Ramos (cell line): ENCODE data around the gene C2.

Experiments
- in situ Hi-C: fragments of 300-500 bp; cut with MboI; formaldehyde crosslinking; loops from one replicate; pipeline ENCODE4 v1.14.3; 2022; ENCODE audit warnings: low sequenced_read_pairs; ENCODE audit not compliant: unreplicated experiment

Gene C2

GRCh38 chr6:31952140-31952805 lies 24.8 kb downstream of the C2 start:
- in situ Hi-C loops = no loop called here

DNA sequence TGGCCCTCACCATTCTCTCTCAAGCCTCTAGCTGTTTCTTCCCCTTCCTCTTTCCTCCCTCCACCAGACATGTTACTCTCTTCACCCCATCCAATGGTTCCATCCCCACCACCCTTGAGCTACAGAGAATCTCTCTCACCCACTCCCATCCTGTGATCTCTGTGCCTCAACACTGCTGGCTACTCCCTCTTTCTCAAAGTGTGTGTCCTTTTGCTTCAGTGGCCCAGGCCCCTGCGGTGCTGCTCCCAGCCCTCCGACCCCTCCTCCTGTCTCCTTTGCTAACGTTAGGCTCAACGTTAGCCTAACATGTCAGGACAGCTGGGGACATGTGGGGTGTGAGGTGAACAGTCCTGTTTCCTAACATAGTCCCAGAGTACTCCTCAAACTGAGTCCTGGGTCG lies 25.4 kb downstream of the C2 start:
- in situ Hi-C loops = no loop called here

GRCh38 chr6:31954511-31954910 lies 27.0 kb downstream of the C2 start:
- in situ Hi-C loops = no loop called here

GRCh38 chr6:31956796-31957195 lies 29.3 kb downstream of the C2 start:
- in situ Hi-C loops = no loop called here

- in situ Hi-C loops = no loop called here
Observed at GRCh38 chr6:31958412-31958740, 30.9 kb downstream of the C2 start.

- in situ Hi-C loops = no loop called here
Observed at GRCh38 chr6:31958741-31959739, 31.5 kb downstream of the C2 start, which contains the start of the genes NELFE and SKIC2. TSS of gene NELFE (minus strand) at chr6:31958971. CDS start at chr6:31958446, 525 bp downstream. TSS of gene SKIC2 (plus strand) at chr6:31959175. CDS start at chr6:31959193, 18 bp downstream.

DNA sequence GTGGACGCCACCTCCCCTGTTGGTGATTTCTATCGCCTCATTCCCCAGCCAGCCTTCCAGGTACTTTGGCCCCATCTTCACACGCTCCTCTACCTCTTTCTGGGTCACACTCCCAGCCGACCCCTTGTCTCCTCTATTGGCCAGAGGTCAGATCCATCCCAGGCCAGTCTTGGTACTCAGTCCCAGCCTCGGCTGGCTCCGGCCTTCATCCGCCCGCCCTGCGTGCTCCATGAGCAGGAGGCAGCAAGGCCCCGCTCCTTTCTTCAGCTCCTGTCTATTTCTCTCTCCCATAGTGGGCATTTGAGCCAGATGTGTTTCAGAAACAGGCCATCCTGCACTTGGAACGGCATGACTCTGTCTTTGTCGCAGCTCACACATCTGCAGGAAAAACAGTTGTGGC lies 34.1 kb downstream of the C2 start:
- in situ Hi-C loops = no loop called here

DNA sequence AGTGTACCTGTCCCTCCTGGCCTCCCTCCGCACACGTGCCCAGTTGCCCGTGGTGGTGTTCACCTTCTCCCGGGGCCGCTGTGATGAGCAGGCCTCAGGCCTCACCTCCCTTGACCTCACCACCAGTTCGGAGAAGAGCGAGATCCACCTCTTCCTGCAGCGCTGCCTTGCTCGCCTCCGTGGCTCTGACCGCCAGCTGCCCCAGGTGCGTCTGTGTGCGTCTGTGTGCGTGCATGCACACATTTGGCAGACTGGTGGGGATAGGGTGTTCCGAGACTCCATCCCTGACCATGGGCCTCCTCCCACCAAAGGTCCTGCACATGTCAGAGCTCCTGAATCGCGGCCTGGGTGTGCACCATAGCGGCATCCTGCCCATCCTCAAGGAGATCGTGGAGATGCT lies 36.4 kb downstream of the C2 start:
- in situ Hi-C loops = no loop called here

- in situ Hi-C loops = no loop called here
Observed at GRCh38 chr6:31965700-31966099, 38.2 kb downstream of the C2 start.

DNA sequence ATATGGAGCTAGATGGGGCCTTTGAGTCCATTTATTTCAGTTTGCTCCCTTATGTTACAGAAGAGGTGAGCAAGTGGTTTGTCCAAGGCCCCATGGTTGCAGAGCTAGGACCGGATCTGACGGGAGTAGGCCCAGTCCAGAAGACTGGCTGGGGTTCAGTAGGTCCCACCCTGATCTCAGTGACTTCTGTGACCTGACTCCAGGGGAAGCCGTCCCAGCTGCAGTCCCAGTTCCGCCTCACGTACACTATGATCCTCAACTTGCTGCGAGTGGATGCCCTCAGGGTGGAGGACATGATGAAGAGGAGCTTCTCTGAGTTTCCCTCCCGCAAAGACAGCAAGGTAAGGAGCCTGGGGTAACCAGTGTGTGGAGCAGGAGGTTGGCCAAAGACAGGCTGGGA lies 39.0 kb downstream of the C2 start:
- in situ Hi-C loops = no loop called here

GRCh38 chr6:31966997-31967925 lies 39.7 kb downstream of the C2 start:
- in situ Hi-C loops = no loop called here

- in situ Hi-C loops = no loop called here
Observed at GRCh38 chr6:31967926-31968320, 40.4 kb downstream of the C2 start.

- in situ Hi-C loops = no loop called here
Observed at GRCh38 chr6:31968326-31968725, 40.8 kb downstream of the C2 start.

DNA sequence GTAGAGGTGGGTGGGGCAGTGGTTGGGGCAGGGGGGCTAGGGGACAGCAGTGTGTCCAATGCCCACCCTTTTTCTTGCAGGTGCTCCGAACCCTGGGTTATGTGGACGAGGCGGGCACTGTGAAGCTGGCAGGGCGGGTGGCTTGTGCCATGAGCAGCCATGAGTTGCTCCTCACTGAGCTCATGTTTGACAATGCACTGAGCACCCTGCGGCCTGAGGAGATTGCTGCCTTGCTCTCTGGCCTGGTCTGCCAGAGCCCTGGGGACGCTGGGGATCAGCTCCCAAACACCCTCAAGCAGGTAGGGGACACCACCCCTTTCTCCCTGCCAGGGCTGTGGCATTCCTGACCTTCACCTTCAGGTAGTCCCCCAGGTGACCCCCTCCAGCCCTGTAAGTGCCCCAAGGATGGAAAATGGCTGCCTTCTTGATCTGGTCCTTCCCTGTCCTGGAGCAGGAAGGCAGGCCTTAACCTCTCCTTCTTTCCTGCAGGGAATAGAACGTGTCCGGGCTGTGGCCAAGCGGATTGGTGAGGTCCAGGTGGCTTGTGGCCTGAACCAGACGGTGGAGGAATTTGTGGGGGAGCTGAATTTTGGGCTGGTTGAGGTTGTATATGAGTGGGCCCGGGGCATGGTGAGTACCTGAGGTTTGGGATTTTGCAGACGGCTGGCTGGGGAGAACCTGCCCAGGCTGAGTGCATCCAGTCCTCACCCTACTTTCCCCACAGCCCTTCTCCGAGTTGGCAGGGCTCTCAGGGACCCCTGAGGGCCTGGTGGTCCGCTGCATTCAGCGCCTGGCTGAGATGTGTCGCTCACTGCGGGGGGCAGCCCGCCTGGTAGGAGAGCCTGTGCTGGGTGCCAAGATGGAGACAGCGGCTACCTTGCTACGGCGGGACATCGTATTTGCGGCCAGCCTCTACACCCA lies 41.5 kb downstream of the C2 start:
- in situ Hi-C loops = no loop called here

- in situ Hi-C loops = no loop called here
Observed at GRCh38 chr6:31969712-31970603, 42.4 kb downstream of the C2 start.

DNA sequence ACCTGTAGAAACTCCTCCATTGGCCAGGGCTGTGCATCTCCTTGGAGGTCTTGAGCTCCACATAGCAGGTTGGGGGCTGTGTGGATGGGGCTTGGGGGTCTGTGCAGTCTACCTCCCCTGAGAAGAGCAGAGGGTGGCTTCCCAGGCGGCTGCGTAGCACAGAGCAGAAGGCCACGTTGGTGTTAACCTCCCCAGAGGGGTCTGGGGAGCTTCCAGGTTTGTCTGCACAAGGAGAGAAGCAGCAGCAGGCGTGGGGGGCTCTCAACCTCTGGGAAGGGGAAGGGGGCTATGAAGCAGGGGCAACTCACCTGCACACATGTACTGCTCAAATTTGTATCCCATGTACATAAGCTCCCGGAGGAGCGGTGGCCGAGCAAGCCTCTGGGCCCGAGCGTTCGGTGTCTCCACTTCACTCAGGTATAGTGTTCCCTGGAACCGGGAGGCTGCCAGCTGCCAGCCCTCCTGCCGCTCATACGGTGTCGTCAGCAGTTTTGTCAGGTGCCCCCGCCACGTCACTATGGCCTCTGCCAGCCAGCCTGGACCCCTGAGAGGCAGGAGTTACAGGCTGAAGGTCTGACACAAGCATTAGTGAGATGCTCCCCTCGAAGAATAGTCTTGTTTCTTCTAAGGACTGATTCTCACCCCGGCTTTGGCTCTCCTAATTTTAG lies 43.2 kb downstream of the C2 start:
- in situ Hi-C loops = no loop called here

- in situ Hi-C loops = no loop called here
Observed at GRCh38 chr6:31971279-31971992, 43.9 kb downstream of the C2 start.
